ENCODE results near the gene RABGAP1L. TPM values are rescaled to one million over a fixed set of nuclear protein-coding genes. Genes with fewer than 3 reads are reported as not detected.

Gene RABGAP1L
- total RNA-seq, 1 experiment from 2014 or later = 29.3 TPM

DNA sequence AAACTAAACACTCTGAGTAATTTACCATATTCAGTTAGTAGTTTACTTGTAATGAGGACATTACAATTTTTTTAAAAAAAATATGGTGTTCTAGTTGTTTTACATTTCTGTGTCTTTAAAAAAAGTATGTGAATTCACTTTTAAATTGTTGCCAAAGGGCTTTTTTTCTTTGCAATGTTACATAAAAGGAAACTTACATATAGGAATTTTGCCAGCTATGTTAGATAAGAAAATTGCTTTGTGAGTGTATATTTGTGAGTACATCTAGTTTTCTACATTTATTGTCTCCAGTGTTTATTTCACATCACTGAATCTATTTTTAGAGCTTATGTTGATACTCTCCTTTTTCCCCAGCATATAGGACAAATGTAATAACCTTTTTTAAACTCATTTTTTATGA, 495.2 kb downstream of the RABGAP1L start:
- DNase-seq (ENCODE audit: low read depth, low spot score) = no peak
- no peaks in the 10 kb centered on the region for H4K20me1 ChIP-seq (ENCODE audit: insufficient read depth)
- H3K27ac ChIP-seq (ENCODE audit: low read depth, low read length) = no peak overlapping the region
- H3K27me3 ChIP-seq (ENCODE audit: insufficient read depth, low read length) = no peaks in the 10 kb centered on the region
- no peaks in the 10 kb centered on the region for H3K36me3 ChIP-seq (ENCODE audit: control insufficient read depth in 1 of 2, insufficient read depth in 2 of 2, low read length in 2 of 2)
- H3K9me2 ChIP-seq (ENCODE audit: insufficient read depth) = no peaks in the 10 kb centered on the region
- no peak overlapping the region for H3K4me3 ChIP-seq (replicated peaks in 1 of 2; ENCODE audit: low read depth in 1 of 2, low read length in 2 of 2)
- no peaks in the 10 kb centered on the region for H3K79me2 ChIP-seq (ENCODE audit: insufficient read depth, low read length)
- no peak overlapping the region for H3K4me2 ChIP-seq (ENCODE audit: low read length)
- no TSS peak for BruUV-seq (replicated peaks)
- intact Hi-C loops (cut with micrococcal nuclease) = no loop called here
- no peak overlapping the region for H2AFZ ChIP-seq (ENCODE audit: low read depth, low read length, poor library complexity, severe bottlenecking)
- CTCF ChIA-PET = no interaction called here
- H3K9me3 ChIP-seq (ENCODE audit: control insufficient read depth in 1 of 2, insufficient read depth in 1 of 2, low read depth in 1 of 2, low read length in 2 of 2) = no peaks in the 10 kb centered on the region
- no peak for TF ChIP-seq SRF (IDR thresholded peaks at IDR 0.05; ENCODE audit: low read depth)
- no peak for TF ChIP-seq SP1 (IDR thresholded peaks at IDR 0.05; ENCODE audit: low read depth)
- TF ChIP-seq, protein P1, sequence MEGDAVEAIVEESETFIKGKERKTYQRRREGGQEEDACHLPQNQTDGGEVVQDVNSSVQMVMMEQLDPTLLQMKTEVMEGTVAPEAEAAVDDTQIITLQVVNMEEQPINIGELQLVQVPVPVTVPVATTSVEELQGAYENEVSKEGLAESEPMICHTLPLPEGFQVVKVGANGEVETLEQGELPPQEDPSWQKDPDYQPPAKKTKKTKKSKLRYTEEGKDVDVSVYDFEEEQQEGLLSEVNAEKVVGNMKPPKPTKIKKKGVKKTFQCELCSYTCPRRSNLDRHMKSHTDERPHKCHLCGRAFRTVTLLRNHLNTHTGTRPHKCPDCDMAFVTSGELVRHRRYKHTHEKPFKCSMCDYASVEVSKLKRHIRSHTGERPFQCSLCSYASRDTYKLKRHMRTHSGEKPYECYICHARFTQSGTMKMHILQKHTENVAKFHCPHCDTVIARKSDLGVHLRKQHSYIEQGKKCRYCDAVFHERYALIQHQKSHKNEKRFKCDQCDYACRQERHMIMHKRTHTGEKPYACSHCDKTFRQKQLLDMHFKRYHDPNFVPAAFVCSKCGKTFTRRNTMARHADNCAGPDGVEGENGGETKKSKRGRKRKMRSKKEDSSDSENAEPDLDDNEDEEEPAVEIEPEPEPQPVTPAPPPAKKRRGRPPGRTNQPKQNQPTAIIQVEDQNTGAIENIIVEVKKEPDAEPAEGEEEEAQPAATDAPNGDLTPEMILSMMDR (IDR thresholded peaks at IDR 0.05 in 2 of 3, conservative IDR thresholded peaks at IDR 0.05 in 1 of 3; ENCODE audit: borderline replicate concordance in 1 of 3, insufficient read depth in 1 of 3, low read depth in 2 of 3, low read length in 2 of 3) = no peak
- no peak for TF ChIP-seq EZH2 (IDR thresholded peaks at IDR 0.05)
- no peak for TF ChIP-seq ZNF274 (IDR thresholded peaks at IDR 0.05; ENCODE audit: low read depth, low read length)
- TF ChIP-seq, protein P2, sequence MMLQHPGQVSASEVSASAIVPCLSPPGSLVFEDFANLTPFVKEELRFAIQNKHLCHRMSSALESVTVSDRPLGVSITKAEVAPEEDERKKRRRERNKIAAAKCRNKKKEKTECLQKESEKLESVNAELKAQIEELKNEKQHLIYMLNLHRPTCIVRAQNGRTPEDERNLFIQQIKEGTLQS (IDR thresholded peaks at IDR 0.05) = no peak
- TF ChIP-seq ELF1 (IDR thresholded peaks at IDR 0.05; ENCODE audit: borderline replicate concordance, low read depth) = no peak
- no peak for TF ChIP-seq JUND (IDR thresholded peaks at IDR 0.05)
- no peak for TF ChIP-seq ZFX (IDR thresholded peaks at IDR 0.05)
- no peak for TF ChIP-seq YY1 (IDR thresholded peaks at IDR 0.05; ENCODE audit: extremely low read depth, insufficient replicate concordance, low read depth, low read length)
- TF ChIP-seq CBX3 (IDR thresholded peaks at IDR 0.05; ENCODE audit: low read depth) = no peak
- no peak for TF ChIP-seq EGR1 (IDR thresholded peaks at IDR 0.05; ENCODE audit: low read depth)
- no peak for TF ChIP-seq CEBPB (IDR thresholded peaks at IDR 0.05; ENCODE audit: low read depth)
- TF ChIP-seq, protein P3, sequence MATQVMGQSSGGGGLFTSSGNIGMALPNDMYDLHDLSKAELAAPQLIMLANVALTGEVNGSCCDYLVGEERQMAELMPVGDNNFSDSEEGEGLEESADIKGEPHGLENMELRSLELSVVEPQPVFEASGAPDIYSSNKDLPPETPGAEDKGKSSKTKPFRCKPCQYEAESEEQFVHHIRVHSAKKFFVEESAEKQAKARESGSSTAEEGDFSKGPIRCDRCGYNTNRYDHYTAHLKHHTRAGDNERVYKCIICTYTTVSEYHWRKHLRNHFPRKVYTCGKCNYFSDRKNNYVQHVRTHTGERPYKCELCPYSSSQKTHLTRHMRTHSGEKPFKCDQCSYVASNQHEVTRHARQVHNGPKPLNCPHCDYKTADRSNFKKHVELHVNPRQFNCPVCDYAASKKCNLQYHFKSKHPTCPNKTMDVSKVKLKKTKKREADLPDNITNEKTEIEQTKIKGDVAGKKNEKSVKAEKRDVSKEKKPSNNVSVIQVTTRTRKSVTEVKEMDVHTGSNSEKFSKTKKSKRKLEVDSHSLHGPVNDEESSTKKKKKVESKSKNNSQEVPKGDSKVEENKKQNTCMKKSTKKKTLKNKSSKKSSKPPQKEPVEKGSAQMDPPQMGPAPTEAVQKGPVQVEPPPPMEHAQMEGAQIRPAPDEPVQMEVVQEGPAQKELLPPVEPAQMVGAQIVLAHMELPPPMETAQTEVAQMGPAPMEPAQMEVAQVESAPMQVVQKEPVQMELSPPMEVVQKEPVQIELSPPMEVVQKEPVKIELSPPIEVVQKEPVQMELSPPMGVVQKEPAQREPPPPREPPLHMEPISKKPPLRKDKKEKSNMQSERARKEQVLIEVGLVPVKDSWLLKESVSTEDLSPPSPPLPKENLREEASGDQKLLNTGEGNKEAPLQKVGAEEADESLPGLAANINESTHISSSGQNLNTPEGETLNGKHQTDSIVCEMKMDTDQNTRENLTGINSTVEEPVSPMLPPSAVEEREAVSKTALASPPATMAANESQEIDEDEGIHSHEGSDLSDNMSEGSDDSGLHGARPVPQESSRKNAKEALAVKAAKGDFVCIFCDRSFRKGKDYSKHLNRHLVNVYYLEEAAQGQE (IDR thresholded peaks at IDR 0.05; ENCODE audit: low read depth) = no peak
- TF ChIP-seq, protein P4, sequence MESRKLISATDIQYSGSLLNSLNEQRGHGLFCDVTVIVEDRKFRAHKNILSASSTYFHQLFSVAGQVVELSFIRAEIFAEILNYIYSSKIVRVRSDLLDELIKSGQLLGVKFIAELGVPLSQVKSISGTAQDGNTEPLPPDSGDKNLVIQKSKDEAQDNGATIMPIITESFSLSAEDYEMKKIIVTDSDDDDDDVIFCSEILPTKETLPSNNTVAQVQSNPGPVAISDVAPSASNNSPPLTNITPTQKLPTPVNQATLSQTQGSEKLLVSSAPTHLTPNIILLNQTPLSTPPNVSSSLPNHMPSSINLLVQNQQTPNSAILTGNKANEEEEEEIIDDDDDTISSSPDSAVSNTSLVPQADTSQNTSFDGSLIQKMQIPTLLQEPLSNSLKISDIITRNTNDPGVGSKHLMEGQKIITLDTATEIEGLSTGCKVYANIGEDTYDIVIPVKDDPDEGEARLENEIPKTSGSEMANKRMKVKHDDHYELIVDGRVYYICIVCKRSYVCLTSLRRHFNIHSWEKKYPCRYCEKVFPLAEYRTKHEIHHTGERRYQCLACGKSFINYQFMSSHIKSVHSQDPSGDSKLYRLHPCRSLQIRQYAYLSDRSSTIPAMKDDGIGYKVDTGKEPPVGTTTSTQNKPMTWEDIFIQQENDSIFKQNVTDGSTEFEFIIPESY (IDR thresholded peaks at IDR 0.05; ENCODE audit: extremely low read depth, insufficient replicate concordance, low read length) = no peak
- no peak for TF ChIP-seq RAD21 (IDR thresholded peaks at IDR 0.05; ENCODE audit: low read depth)
- TF ChIP-seq POLR2A (IDR thresholded peaks at IDR 0.05; ENCODE audit: borderline replicate concordance, extremely low read depth, insufficient read depth, insufficient read length) = no peak
- no peak overlapping the region for H3K9ac ChIP-seq (ENCODE audit: low read length)
- RAD21 ChIA-PET (ENCODE audit: low non-redundant PET in 1 of 2, low total read pairs in 2 of 2, uncharacterized antibody in 2 of 2, unreplicated experiment in 2 of 2) = no interaction called here
- POLR2A ChIA-PET = no interaction called here
- ATAC-seq = no peak
- peaks cover under 1 to 4% of the 10 kb centered on the region in 2 experiments; a peak in 1 of 4 replicates for H3K4me1 ChIP-seq (ENCODE audit: control insufficient read depth in 1 of 2, insufficient read depth in 2 of 2, low read length in 2 of 2)

Data from HCT116 (cell line).